COLO829 (cell line): ENCODE data around the gene HDAC4.
"Not testable (repeated sequence)": the region's sequence is repeated elsewhere in the genome, so short reads cannot be mapped to it uniquely, and the experiment has no call there.

Experiments
- DNase-seq: peaks from one replicate; pipeline ENCODE4 v3.0.0; 2012; ENCODE audit warnings: low spot score

The HDAC4 gene

DNA sequence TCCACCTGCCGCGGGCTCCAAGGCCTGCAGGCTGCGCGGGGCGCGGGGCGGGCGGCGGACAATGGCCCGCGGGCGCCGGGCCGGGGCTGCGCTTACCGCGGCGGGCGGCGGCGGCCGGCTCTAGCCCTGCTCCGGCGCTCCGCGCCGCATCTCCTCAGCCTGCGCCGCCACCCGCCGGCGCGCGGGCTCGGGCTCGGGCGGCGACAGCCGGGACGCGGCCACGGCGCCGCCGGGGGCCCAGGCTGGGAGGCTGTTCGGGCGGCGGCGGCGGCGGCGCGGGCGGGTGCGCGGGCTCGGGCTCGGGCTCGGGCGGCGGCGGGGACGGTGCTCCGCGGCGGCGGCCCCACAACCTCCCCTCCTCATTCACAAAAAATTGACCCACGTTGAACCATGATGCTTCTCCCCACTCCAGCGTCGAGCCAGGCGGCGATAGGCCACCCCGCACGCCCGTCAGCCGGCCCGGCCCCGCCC, at the start of gene HDAC4:
TSS of gene HDAC4 (minus strand) at position 425 of the 471 bp plus-strand sequence. CDS start 48,321 bp downstream, outside the sequence.
- no peak for DNase-seq

DNA sequence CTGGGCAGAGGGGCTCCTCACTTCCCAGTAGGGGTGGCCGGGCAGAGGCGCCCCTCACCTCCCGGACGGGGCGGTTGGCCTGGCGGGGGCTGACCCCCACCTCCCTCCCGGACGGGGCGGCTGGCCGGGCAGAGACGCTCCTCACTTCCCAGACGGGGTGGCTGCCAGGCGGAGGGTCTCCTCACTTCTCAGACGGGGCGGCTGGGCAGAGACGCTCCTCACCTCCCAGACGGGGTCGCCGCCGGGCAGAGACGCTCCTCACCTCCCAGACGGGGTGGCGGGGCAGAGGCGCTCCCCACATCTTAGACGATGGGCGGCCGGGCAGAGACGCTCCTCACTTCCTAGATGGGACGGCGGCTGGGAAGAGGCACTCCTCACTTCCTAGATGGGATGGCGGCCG, 48.6 kb upstream of the HDAC4 start:
- DNase-seq = not testable (repeated sequence)

- DNase-seq = no peak
These were observed 45.1 kb upstream of the HDAC4 start for GRCh38 chr2:239445771-239446524.

DNA sequence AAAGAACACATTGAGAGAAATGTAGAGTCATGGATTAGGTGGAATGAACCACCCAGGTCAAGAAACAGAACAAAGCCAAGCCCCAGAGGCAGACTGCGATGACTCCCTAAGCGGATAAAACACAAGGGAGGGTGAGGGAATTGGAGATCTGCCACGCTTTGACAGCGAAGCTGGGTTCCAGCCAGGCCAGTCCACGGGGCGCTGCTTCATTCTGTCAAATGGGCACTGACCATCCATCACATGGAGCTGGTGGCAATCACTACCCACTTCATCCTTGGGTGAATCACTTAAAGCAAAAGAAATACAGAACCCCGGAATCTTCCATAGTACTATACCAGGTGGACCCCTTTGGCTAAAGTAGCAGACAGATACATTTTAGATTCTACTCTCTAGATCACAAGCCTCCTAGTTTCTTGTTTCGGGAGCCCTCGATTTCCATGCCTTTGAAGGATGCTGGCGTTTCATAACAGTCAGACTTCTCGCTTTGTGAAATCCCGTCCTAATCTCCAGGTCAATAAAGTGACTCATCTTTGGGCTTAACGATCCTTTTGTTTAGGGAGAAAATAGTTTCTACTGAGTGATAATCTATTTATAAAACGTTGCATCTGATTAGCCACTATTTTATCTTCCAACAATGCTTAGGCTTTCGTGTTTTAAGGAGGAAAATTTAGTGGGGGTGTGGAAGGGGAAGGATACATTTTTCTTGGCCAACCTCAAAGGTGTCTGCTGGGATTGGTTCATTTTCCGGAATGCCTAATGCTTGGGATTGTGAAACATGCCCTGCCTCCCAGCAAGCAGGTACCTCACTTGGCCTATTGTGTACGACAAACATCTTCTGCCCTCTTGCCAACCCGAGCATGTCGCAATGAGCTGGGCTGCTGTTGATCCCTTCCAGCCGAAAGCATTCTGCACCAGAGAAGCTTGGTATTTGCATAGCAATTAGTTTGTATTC, 44.1 kb upstream of the HDAC4 start:
- DNase-seq = no peak

DNA sequence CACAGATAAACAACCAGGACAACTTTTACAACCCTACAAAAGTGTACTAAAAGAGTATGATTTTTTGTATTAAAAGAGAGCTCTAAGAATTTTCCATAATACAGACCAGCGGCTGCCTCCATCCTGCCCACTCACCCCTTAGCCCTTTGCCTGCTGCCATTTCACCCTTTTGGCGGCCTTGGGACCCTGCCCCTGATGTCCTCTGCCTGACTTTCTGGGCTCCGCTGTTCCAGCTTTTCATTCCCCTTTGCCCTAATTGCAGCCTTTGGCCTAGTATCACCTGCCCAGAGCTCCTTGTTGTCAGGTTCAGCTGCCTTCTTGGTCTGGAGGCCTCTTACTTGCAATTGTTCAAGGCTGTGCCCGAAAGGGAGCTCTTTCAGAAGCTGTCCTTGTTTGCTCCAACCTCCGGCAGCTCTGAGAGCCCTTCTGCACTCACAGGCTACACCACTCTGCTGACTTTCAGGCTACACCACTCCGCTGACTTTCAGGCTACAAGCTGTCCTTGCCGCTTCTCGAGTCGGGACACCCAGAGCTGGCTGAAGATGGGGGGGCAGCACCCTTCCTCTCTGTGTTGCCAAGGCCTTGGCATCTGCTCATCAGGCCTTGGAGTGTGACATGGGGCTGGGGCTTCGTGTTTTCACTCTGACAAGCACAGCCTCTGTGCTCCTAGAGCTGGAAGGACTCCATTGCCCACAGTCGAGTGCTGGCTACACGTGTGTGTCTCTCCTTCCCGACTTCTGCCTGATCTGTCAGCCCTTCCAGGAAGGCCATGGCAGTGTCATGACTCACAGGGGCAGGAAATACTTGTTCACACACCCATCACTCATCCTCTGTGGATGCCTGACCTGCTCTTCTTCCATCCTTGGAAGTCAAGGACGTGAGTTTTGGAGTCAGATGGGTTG, 43.1 kb upstream of the HDAC4 start:
- DNase-seq = no peak

- DNase-seq = no peak
These were observed 42.3 kb upstream of the HDAC4 start for GRCh38 chr2:239443102-239443620.

DNA sequence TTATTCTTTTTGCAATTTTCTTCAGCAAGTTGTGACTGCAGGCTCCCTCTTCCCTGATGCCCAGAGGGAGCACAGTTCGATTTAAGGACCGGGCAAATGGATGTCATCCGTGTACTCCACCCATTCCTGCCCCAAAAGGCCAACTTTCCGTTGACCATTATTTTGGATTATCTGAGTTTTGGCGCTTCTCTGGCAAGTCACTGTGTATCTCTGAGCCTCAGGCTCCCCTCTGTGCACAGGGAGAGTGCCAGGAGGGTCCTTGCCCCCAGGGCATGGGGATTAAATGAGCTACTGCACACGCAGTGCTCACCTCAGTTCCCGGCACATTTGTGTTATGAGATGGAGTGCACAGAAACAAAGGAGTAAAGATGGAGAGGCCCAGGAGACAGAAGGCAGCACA, 41.4 kb upstream of the HDAC4 start:
- no peak for DNase-seq

GRCh38 chr2:239441261-239442078, 40.6 kb upstream of the HDAC4 start:
- no peak for DNase-seq

GRCh38 chr2:239440511-239440959, 39.7 kb upstream of the HDAC4 start:
- no peak for DNase-seq

DNA sequence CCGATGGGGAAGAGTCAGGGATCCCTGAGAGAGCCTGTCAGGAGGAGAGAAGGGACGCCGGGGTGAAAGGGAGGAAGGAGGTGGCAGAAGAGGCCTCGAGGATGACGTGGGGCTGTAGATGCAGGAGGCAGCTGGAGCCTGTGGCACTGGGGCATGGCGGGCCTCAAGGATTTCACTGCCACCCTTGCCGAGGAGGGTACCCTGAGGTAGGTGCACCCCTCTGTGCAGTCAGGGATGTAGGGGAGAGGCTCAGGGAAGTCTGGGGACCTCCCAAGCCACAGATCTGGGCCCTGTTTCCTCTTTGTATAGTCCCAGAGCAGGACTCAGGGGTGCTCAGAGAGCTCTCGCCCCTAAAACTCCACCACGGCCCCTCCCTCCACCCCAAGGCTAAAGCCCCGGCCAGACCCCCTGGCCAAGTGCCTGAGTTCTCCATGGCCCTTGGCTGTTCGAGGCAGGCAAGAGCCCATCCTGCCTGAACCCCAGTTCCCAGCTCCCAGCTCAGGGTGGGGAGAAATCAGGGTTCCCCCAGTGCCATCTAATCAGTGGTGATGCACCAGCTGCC, 39.0 kb upstream of the HDAC4 start:
- DNase-seq = no peak

DNA sequence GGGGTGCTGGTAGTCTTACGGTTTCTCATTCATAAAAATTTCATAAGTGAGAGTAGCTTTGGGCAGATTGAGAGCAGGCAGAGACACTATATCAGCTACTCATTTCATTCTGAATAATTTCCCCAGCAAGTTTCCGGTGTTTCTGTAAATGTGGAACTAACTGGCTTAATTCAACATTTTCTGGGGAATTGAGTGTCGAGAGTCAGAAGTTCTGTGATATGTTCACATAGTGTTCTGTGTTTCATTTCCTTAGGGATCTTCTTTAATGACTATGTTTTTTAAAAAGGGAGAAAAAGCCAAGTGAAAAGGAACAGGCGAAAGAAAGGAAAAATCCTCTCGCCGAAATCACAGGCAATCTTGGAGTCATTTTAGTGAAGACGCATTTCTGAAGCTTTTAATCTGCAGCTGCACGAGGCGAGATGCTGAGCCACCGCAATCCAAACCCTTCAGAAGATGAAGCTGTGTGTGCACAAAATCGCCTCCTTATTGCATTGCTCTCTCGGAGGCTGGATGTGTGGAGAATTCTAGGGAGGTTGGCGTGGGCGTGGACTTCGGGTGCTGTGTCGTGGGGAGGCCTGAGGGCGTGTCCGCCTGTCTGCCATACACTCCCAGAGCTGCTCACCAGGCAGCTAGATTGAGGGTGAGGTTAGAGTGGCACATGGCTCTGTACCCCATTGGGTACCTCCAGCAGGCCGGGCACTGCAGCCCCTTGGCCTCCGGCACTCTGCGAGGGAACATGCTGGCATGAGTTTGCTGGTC, 38.4 kb upstream of the HDAC4 start:
- DNase-seq = no peak

- DNase-seq = no peak
These were observed 37.5 kb upstream of the HDAC4 start for GRCh38 chr2:239438368-239438767.

DNA sequence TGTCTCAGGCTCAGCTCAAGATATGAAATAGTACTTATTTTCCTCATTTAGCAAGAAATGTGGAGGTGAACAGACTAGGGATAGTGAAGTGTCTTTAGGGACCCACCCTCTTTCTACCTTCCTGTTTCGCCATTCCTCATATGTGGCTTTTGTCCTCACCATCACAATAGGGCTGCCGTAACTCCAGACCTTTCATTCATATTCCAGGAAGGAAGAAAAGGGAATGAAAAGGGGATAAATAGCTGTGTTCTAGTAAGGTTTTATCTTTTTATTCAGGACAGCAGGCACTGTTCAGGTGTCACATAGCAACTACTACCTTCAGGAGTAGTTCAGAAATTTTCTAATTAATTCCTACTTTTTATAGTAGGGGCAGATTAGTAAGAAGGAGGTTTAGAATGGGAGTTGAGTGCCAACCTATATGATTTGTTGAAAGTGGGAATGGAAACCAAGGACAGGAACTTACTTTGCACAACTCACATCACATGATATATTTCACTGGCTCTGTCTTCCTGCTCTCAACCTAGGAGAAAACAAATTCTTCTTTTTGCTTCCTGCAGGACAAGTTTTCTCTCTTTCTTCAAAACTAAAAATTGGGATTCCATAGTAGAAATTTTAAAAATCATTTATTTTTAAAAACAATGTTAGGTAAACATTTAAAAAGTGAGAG, 36.0 kb upstream of the HDAC4 start:
- DNase-seq = no peak

GRCh38 chr2:239436076-239436475, 35.3 kb upstream of the HDAC4 start:
- no peak for DNase-seq

- DNase-seq = no peak
These were observed 33.1 kb upstream of the HDAC4 start for GRCh38 chr2:239433777-239434403.

GRCh38 chr2:239432174-239432573, 31.4 kb upstream of the HDAC4 start:
- DNase-seq = no peak

GRCh38 chr2:239431536-239431935, 30.7 kb upstream of the HDAC4 start:
- DNase-seq = no peak
